Inflammatory macrophage (primary cell): Measurements from ENCODE around the gene PDE2A.

ENCODE experiments used
- DNase-seq, 2 donors: peaks; one replicate each; pipeline ENCODE4 v3.0.0-alpha.2; 2020 to 2022

Gene PDE2A

DNA sequence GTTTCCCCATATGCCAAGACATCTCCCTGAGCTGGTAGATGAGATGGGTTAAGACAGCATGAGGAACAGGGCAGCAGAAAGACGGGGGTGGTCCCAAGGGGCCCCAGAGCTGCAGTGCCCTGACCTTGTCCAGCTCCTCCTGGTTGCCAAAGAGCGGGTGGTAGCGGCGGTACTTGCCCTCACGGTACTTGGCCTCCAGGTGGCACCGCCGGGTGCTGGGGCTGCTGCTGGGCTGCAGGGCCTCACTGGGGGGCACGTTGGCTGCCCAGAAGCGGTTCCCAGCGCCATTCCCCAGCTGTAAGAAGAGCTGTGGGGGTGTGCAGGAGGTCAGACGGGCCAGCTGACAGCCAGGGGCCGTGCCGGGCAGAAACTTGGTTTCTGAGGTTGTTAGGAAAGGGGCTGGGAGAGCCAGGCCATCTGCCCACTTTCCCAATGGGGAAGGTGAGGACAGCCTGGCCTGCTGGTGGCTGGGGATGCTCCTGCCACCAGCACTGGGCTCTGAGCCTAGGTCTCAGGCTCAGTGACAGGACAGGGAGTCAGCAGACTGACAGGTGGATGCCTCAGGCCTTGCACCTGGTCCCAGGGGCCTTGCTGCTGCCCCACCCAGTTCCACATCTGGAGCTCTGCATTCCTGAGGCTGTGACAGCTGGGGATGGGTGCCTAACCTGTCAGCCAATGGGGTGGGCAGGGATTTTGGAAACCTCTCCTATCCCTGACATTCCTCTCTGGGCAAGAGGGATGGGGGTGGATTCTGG is 30.0 kb upstream of the PDE2A start:
- DNase-seq, result no peak

DNA sequence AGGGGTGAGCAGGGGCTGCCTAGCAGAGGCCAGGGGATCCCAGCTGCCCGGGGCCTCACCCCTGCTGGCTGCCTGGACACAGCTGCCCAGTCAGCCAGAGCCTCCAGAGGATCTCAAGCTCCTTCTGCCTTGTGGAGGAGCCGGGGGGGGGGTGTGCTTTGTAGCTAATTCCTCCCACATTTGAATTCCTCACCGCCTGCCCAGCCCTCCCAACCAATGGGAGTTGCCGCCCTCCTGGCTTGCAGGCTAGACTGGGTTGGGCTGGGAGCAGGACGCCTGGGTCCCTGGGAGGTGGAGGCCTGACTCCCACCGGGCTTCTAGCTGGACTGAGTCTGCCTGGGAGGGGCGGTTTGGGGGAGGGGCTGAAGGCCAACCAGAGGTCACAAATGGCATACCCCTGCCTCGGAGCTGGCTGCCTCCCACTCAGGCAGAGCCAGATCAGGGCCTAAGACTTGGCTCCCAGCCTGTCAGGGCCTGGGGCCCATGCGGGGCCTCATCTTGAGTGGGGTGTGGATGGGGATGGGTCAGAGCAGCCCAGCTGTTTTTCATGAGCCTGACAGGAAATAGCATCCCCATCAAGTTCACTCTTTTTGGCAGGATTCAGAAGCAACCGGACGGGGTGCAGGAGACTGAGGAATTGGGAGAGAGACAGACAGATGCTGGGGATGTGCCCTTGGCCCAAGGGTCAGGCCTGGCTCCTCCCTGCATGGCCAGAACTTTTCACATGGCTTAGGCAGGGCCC is 29.2 kb upstream of the PDE2A start:
- DNase-seq, result no peak

DNA sequence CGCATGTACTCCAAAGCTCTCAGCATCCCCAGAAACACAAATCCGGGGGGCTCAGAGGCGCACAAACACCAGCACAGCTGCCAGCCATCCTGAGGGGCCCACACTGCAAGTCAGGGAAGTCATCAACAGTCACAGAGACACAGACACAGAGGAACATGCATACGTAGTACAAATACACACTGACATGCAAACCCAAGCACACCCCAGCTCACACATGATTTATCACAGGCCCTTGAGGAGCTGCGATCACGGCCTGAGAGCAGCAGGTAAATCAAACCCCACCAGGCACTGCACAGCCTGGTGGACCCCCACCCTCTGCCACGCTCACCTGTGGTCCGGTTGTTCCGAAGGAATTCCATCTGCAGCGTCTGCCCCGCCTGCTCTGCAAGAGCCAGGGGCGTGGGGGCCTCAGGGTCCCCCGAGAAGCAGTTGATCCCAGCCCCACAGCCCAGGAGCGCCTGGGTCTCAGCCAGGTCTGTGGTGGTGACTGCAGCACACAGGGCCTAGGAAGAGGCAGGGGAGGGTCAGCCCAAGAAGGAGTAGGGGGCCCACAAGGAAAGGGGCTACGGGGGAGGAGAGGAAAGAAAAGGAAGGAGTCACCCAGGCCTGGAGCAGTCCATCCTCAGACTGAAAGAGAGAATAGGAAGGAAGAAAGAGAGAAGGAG is 28.5 kb upstream of the PDE2A start:
- no peak for DNase-seq

DNA sequence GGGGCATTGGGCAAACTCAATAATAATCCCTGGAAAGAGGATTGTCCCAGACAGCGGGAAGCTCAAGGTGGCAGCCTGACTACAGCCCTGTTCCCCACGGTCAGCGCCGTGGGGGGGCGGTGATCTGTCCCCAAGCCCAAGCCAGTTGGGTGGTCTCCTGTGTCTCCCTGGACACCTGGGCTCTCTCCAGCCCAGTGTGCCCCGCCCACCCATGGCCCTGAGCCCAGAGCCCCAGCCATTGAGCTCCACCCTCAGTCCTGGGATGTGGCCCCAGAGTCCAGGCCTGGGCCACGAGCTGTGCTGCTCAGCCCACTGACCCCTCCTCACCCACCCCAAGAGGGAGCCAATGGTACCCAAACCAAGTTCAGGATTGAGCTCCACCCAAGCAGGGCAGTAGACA is 27.9 kb upstream of the PDE2A start:
- DNase-seq, result no peak

DNA sequence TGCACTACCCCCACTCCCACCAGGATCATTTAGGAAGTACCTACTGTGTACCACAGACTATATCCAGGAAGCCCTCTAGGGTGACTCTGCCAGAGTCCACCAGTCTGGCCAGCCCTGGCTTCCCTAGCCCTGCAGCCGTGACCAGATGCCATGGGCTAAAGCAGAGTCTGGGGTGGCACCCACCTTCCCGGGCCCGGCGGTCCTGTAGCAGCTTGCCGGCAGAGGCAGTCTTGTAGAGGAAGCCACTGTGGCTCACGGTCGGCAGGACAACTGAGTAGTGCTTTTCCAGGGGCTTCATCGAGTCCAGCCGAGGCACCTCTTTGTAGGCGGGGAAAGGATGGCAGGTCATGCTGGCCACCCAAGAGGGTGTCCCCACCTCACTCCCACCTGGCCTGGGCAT is 27.2 kb upstream of the PDE2A start:
- no peak for DNase-seq

DNA sequence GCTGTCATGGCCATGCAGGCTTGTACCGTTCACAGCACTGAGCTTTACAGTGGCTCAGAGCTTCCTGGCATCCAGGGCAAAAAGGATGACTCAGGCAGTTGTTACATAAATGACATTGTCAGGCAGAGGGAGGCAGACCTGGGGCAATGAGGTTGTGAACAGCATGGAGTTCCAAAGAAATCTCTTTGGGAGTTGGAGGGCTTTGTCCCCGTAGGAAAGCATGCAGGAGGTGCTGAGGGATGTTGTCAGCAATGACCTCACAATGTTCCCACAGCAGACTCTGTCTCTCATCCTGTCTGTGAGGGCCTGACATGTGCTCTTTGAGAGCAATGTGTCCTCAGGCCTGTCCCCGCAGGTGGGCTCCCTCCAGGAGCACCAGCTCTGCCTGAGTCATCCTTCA is 25.9 kb upstream of the PDE2A start:
- DNase-seq, result no peak

DNA sequence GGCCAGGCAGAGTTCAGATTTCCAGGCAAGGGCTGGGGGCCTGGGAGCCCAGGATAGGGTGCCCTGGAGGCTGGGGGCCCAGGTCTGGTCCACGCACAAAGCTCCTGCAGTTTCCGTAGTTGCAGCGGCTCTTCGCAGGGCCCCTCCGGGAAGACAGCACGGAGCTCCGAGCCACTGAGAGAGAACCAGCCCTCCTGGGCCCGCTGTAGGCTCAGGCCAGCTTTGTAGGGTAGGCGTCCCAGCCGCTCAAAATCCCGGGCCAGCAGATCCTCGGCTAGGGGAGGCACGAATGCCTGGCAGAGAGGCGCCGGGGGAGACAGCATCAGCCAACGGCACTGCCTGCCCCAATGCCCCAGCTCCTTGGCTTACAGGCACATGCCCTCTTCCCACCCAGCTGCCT is 23.6 kb upstream of the PDE2A start:
- no peak for DNase-seq

DNA sequence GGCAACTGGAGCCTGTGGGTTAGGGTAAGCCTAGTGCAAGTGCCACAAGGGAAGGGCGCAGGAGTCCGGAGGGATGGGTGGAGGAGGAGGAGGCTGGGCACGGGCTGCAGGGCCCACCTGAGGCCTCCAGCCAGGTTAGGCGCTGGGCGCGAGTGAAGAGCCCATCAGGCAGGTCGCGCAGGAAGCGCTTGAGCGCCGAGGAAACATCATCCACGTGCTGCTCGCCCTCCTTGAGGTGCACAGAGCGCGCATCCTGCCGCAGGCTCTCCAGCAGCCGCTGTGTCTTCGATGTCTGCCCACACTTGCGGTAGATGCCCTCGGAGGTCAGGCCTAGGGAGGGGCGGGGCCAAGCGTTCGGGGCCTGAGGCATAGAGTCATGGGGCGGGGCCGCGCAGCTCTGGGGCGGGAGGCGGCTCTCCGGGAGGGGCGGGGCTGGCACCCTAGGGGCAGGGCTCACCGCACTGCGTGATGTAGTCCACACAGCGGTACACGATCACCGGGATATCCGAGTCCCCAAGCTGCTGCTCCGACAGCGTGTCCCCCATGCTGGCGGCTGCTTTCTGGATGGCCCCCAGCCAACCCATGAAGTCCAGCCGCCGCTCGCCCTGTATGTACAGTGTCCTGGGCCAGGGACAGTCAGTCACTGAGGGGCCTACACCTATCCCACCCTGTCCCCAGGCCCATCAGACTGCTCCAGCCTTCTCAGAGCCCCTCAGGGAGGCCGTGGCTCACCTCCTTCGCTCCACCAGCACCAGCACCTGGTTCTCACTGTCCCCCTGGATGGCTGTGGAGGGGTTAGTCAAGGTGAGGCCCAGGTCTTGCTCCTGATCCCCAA is 22.9 kb upstream of the PDE2A start:
- no peak for DNase-seq

DNA sequence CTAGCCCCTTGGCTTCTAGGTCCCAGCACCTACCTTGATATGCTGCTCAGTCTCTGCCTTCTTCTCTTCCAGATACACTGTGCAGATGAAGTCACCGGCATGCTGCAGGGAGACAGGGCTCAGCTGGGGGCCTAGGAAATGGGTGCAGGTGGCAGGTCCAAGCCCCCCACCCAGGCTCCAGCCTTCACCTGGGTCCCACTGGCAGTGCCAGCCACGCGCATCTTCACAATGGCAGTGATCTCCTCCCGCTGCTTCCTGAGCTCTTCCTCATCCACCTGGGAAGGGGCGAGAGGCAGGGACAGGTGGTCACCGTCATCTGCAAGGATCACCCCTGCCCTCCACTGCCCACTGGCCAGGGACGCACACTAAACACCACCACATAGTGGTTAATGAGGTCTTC is 21.1 kb upstream of the PDE2A start:
- no peak for DNase-seq

DNA sequence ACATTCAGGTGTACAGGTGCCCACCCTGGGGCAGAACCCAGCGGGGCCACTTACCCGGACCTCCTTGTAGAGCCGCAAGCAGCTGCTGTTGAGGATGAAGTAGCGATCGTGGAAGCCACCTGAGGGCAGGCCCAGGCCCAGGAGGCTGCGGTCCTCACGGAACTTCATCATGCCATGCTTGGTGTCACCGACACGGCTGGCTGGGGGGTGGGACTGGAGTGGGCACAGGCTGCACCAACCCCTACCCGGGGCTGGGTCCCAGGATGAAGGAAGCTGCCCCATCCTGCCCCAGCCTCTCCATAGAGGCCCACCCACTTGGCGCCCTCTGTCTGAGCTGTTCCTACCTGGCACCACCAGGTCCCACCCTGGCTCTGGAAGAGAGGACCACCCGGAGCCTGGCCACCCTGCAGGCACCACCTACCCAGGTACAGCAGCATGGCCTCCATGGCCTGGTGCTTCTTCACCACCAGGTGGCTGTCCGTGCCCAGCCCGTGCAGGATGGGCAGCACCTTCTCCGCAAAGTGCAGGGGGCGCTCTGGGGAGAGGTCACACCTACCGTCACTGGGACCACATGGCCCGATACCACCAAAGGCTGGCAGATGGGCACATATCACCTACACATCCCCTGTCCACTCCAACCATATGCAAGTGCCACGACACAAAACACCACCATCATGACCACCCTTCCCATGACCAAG is 19.2 kb upstream of the PDE2A start:
- DNase-seq, result no peak

DNA sequence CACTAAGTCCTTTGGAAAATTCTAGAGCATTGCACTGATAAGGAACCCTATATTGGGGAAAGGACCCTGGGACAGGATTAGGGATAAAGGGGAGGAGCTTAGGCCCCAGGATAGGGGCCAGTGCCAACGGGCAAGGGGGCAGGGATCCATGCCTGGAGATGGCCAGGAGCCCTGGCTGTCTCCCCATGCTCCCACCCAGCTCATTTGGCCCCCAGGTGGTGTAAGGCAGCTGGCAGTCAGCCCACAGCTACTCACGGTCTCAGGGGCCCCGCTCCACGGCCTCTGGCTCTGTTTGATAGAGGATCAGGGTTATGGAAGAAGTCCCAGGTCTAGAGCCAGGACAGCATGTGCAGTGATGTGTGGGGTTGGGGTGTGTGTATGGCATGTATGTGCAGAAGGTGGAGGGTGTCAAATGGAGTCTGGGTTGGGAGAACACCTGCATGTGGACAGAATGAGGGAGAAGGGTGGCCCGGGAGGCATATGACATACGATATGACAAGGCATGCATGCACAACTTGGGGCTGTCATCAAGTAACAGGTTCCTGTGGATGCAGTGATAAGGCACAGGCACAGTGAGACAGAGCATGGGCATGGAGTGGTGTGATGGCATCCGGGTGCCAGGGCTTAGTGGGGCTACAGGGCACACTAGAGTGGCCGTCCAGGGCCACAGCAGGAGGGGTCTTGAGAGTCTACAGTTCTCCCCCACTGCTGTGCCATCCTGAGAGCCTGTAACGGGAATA is 18.4 kb upstream of the PDE2A start:
- DNase-seq, result no peak

DNA sequence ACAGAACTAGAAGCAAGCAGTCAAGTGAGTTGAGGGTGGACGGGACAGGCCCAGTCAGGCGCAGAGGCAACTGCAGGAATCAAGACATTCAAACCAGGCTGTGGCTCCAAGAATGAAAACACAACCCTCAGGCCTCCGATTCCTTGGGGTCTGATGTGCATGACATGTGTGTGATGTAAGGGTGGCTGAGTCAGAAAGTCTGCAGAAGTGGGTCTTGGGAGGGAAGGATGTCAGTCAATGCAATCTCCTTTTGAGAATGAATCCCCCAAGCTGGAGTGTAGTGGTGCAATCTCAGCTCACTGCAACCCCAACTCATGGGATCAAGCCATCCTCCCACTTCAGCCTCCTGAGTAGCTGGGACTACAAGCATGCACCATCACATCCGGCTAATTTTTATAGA is 15.9 kb upstream of the PDE2A start:
- peak; percentile 63 to 65 for DNase-seq

DNA sequence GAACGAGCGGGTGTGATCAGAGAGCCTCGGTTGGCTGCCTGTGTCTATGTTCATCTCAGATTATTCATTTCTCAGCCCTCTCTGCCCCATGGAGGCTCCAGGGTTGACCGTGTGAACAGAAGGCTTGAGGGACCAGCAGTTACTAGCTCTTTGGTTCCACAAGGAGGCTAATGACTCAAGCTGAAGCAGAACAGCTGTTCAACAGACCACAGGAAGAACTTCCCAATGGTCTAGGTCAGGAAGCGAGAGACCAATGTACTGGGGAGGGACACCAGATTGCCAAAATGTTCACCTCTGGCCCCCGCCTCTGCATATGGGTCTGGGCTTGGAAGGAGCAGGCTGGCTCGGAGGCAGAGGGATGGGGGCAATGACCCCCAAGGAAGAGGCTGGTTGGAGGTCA is 14.7 kb upstream of the PDE2A start:
- DNase-seq, result no peak

DNA sequence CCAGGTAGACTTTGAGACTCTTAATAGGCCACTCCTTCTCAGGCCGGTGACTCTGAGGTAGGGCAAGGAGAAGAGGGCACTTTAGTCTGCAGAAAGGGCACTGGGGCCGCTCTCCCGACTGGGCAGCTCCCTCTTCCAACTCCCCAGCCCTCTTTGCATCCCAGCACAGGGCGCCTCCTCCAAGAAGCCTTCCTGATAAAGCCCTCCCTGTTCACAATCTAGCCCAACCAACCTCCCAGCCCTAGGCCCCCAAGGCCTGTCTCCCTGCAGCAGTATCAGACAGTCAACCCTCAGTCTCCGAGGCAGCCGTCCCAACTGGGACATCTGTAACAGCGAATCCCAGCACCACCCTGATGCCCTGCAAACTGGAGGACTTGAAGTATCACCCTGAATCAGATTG is 14.3 kb upstream of the PDE2A start:
- no peak for DNase-seq

DNA sequence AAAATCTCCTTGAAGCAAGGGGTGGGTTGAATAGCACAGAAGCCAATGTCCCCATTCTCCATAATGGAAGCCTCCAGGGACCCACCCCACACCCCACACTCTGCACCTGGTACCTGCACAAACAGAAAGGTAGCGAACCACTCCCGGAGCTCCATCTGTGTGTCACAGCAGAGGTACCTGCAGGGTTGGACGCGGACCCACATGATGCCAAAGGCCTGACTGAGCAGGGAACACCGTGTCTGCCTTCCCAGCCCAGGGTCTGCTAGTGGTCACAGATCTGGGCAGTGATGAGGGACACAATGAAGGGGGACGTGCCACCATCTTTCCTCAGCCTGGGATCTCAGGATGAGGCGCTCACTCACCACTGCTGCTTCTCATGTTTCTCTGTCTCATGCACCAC is 13.1 kb upstream of the PDE2A start:
- DNase-seq, result no peak

DNA sequence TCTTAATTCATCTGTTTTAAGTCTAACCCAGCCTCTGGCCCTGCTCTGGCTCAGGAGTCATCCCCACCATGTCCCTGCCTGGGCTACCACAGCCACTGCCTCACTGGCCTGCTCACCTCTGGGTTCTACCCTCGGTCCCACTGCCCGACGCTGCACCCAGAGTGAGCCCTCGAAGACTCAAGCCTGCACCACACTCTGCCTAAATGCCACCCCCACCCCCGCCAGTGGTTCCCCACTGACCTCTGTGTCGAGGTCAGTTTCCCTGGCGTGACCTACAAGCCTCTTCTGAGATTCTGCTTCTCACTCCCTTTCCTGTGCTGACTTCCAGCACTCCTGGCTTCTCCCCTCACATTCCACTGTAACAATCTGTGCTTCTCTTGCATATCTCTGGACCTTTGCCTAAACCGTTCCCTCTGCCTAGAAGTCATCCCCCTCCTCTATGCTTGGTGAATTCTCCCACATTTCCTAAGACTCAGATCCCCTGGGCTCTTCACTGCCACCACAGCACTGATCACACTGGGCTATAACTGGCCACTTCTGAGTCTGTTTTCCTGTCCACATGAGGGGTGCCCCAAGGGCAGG is 12.5 kb upstream of the PDE2A start:
- no peak for DNase-seq

DNA sequence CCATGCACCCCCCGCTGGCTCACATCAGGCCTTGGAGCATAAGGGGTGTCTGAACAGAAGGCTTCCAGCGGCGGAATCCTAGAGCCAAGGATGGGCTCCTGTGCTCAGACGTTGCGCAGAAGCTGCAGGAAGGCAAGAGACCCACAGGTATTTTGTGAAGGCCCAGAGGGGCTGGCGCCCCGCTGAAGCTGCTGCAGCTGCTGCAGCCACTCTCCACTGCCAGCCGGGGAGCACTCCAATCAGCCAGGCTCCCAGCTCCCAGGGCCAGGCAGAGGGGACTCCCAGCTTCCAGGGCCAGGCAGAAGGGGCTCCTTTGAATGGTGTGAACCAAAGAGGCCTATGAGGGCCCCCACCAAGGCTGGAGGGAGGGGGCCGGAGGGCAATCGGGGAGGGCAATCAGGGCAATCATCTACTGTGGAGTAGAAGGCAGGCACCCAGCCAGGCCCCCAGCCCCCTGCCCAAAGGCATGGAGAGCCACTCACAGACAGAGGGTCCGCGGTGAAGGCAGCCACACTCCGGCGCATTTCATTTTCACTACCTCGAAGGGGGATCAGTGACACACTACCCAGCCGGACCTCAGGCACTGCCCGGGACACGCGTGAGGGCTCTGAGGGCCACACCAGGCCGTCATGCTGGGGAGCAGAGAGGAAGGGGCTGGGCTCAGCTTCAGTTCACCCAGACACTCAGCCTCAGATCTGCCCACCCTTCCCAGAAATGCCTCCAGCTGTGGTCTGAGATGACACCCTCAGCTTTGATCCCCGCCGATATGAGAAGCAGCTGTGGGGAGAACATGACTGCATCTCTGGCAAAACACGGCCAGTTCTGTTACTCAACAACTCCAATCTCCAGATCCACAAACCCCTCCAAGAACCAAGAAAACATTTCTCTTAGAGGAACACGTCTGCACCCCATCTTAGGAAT is 11.6 kb upstream of the PDE2A start:
- no peak for DNase-seq

DNA sequence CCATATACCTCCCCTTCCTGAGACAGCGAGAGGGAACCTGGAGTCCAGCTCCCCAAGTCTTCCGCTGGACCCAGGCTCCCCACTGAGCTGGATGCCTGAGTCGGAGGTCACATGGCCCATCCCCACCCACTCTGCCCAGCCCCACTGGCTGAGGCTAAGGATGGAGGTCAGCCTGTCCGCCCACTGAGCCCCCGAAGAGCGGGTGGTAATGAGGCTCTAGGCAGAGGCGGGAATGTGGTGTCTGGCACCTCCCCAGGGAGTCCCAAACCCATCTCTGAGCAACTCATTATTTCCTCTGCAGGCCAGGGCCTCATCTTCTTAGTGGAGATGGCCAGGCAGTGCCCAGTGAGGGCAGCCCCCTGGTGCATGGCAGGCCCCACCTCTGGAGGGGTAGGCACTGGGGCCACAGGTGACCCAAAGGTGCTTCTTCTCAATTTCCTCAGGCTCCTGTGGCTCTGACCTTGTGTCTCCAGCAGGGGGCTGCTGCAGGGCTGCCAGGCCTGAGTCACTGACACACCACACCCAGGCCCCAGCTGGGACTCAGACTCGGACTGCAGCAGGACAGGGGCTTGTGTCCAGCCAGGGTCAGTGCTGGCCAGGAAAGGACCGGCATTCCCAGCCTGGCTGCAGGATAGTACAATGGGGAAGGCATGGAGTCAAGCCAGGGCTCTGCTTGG is 10.2 kb upstream of the PDE2A start:
- peak in 1 of 2 donors; percentile 50 for DNase-seq

DNA sequence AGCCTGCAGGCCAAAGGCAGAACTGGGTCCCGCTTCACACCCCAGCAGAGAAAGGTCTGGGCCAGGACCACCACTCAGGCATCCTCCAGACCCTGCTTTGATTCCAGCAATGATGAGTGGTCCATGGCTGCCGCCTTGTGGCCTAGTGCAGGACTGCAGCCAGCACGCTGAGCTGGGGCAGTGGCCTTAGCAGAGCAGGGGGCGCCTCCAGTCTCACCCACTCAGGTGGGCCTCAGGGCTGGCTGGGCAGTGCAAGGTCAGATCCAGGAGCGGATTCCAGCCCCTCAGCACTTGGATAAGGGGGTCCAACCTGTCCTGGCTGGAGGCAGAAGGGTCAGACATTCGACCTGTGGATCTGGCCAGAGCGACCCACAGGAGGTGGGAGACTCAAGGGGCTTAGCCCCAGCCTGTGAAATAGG is 9.6 kb upstream of the PDE2A start:
- peak; percentile 42 to 45 for DNase-seq
